ENCODE data around the gene NFIC.
A peak's percentile ranks its signal among the peaks of the same experiment; 100 is the strongest.

The NFIC gene

GRCh38 chr19:3455393-3455955, 89.1 kb downstream of the NFIC start:
- no peak for DNase-seq

GRCh38 chr19:3455960-3456601, 89.7 kb downstream of the NFIC start:
- no peak for DNase-seq

DNA sequence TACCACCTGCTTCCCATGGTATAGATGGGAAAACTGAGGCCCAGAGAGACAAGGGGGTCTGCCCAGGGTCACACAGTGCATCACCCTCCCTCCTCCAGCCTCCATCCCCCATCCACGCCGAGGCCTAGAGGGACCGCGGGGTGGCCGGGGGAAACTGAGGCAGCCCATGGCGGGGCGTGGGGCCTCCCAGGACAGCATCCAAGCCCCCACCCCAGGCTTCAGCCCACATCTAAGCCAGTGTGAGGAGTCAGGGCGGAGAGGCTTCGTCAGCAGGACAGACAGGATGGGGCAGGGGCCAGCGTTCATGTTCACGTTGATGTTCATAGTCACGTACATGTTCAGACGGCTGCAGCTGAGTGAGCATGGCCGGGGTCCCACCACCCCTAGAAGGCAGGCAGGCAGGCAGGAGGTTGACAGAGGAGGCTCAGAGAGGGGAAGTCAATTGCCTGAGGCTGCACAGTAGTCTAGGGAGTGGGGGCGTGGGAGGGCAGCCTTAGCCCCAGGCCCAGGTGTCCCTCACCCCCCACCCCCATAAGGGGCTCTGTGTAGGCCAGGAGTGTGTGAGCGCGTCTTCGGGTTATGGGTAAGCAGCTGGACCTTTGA, 90.6 kb downstream of the NFIC start:
- DNase-seq = no peak

DNA sequence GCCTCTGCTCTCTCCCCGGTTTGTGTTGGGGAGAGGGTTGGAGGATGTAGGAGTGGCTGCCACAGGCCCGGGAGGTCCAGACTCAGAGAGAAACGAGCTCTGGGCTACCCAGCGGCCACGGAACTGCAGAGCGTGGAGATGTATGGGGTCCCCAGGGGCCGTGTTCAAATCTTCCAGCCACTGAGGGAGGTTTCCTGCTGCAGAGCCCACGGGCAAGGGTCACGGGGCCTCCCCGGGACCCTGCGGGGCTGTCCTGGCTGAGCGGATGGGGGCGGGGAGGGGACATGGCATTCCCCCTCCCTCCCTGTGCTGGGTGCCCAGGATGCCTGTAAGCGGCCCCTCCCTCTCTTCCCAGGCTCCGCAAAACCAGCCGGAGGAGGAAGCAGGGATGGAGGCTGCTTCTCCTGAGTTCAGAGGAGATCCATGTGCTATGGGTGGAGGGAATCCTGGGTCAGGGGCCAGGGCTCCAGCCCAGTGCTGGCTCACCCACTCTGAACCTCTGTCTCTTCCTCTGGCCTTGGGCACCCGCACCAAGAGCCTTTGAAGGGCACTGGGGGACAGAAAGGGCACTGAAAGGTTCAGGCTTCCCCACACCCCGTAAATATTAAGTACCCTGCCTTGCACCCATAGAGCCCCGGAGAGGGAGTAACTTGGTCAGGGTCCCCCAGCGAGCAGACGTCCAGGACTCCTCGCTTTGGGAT, 91.3 kb downstream of the NFIC start:
- no peak for DNase-seq

DNA sequence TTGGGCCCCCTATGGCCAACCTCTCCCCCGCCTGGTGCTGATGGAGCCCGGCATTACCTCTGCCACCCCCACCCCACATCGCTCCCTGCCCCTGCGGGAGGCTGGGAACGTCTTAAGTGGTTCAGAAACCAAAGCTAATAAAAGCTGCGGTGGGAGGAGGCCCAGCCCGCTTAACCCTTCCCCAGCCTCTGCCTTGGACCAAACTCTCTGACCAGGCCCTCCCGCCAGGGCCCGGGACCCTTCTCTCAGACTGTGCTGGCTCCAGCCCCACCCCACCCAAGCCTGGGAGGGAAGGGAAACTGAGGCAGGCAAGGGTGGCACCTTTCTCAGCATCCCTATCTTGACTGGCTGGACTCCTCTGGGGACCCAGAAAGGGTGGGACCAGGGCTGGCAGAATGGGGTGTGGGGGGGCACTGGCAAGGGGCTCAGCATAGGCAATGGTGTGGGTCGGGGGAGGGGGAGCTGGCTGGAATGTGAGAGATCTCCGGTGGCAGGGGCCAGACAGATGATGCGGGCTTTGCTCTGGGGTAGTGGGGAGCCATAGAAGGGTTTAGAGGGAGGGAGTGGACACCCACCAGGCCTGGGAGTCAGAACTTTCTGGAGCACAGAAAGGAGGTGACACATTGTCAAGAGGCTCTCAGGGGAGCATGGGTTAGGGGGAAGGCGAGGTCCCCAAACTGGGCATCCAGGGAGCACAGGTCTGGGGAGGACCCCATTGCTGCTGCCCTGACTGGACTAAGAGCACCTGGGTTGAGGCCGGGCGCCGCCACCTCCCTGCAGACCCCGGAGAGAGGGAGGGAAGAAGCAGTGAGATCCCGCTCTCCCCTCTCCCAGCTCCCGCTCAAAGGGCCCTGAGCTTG, 92.1 kb downstream of the NFIC start:
- no peak for DNase-seq

DNA sequence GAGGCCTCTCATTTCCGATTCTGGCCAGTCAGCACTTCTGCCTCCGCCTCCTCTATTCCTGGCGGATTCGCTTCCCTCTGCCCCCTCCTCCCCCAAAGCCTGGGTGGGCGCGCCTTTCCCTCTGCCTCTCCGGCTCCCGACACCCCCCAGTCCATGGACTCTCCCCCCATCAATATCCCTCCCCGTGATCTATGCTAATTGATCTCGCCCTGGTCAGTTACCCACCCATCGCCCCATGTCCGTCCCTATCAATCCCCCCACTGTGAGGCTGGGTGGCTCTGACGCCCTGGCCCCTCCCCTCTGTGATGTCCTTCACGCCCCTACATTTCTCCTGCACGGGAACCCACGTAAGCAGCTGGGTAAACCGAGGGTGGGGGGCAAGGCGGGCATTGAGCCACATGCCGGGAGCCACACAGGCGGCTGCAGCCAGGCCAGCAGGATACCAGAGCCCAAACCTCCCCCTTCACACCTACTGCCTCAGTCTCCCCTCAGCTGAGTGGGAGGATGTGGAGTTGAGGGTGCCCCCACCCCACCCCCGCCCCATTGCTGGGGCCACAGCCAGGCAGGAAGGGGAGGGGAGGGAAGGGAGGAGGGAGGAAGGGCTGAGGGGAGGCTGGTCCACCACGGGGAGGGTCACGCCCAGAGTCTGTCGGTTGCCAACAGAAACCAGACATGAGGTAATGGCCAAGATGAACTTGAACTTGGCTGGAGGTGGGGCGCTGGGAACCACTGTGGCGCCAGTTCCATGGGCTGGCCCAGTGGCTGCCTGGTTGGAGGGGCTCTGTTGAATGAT, 92.9 kb downstream of the NFIC start:
- peak; percentile 66 for DNase-seq

- DNase-seq = no peak
These were observed 93.7 kb downstream of the NFIC start for GRCh38 chr19:3459965-3460582.

- DNase-seq = no peak
These were observed 96.8 kb downstream of the NFIC start for GRCh38 chr19:3462991-3463713.

DNA sequence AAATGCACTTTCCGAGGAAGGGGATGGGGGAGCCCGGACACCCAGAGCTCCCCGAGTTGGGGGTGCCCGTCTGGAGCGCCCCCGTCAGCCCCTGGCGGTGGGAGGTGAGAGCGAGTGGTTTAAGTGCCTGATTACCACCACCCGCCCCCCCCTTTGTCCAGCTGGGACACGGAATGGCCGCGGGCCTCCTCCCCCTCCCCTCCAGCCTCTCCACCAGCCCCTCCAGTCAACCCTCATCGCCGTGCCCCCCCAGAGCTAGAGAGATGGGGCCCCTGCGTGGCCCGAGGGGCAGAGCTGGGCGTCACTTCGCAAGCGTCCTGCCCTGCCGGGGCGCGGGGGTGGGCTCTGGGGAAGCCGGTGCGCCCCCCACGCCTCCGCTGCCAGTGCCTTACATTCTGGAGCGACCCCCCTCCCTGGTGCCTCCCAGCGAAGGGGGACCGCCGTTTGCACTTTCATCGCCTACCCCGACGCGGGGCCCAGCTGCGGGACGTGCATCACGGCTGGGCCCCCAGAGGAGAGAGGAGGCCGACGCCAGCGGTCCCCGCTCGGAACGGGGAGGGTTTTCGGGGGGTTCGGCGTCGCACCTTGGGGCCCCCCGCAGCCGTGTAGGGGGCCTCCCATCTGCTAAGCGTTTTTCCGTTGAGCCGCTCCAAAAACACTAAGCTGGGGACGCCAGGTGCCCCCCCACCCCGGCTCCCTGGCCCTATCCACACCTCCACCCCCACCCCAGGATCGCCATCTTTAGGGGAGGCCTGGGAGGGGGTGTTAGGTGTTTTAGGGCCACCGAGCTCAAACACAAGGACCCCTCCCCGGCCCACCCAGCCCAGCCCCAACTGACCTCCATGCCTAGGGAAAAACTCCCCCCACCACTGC, 97.6 kb downstream of the NFIC start:
- no peak for DNase-seq

GRCh38 chr19:3464587-3465235, 98.3 kb downstream of the NFIC start:
- no peak for DNase-seq

GRCh38 chr19:3465552-3465951, 99.2 kb downstream of the NFIC start:
- no peak for DNase-seq

GRCh38 chr19:3466635-3467034, 100.3 kb downstream of the NFIC start:
- no peak for DNase-seq

DNA sequence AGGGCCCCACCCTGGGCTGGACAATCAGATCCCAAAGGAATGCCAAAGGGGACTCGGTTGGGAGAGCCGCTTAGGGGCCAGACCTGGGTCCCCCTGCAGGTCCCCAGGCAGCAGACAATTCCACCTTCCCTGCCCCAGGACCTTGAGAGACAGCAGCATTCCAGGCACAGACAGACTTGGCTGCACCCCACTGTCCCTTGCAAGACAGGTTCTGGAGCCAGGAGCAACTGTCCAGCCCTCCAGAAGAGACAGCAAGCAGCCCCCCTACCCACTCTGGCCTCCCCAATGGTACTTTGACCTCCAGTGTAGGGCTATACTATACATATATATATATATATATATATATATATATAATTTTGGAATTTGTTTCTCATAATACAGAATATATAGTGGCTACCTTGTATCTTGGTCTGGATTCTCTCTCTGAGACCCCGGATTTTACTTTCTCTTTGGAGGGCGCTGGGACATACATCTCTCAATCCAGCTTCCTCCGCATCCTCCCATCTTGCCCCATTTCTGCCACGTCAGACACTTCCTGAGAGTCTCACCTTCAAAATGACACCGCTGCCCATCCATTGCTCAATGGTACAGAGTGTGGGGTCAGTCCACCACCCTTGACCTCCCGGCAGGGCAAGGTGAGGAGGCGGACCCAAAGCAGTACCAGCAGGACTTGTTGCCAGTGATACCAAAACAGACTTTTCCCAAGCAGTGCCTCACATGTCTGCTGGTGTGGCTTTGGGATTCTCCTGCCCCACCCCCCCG, 101.2 kb downstream of the NFIC start:
- DNase-seq = no peak

- DNase-seq = no peak
These were observed 101.8 kb downstream of the NFIC start for GRCh38 chr19:3468211-3468610.

GRCh38 chr19:3469638-3470499, 103.5 kb downstream of the NFIC start:
- no peak for DNase-seq

DNA sequence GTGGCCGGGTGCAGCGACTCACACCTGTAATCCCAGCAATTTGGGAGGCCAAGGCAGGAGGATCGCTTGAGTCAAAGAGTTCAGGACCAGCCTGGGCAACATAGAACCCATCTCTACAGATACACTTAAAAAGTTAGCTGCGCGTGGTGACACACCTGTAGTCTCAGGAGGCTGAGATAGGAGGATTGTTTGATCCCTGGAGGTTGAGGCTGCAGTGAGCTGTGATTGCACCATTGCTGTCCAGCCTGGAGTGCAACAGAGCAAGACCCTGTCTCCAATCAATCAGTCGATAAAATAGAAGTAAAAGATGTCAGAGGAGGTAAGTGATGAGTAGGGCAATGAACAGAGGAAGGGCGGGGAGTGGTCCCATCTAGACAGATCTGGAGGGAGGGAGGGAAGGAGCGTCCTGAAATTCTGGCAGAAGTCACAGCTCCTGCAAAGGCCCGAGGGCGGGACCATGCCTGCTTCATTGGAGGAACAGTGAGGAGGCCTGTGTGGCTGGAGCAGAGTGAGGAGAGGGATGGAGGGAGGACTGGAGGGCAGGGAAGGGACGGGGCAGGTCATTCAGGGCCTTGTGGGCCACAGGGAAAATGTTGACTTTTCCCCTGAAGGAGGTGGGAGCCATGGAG, 104.2 kb downstream of the NFIC start:
- no peak for DNase-seq
